ENCODE data around the gene PHC2.

The PHC2 gene, protein sequence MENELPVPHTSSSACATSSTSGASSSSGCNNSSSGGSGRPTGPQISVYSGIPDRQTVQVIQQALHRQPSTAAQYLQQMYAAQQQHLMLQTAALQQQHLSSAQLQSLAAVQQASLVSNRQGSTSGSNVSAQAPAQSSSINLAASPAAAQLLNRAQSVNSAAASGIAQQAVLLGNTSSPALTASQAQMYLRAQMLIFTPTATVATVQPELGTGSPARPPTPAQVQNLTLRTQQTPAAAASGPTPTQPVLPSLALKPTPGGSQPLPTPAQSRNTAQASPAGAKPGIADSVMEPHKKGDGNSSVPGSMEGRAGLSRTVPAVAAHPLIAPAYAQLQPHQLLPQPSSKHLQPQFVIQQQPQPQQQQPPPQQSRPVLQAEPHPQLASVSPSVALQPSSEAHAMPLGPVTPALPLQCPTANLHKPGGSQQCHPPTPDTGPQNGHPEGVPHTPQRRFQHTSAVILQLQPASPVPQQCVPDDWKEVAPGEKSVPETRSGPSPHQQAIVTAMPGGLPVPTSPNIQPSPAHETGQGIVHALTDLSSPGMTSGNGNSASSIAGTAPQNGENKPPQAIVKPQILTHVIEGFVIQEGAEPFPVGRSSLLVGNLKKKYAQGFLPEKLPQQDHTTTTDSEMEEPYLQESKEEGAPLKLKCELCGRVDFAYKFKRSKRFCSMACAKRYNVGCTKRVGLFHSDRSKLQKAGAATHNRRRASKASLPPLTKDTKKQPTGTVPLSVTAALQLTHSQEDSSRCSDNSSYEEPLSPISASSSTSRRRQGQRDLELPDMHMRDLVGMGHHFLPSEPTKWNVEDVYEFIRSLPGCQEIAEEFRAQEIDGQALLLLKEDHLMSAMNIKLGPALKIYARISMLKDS

DNA sequence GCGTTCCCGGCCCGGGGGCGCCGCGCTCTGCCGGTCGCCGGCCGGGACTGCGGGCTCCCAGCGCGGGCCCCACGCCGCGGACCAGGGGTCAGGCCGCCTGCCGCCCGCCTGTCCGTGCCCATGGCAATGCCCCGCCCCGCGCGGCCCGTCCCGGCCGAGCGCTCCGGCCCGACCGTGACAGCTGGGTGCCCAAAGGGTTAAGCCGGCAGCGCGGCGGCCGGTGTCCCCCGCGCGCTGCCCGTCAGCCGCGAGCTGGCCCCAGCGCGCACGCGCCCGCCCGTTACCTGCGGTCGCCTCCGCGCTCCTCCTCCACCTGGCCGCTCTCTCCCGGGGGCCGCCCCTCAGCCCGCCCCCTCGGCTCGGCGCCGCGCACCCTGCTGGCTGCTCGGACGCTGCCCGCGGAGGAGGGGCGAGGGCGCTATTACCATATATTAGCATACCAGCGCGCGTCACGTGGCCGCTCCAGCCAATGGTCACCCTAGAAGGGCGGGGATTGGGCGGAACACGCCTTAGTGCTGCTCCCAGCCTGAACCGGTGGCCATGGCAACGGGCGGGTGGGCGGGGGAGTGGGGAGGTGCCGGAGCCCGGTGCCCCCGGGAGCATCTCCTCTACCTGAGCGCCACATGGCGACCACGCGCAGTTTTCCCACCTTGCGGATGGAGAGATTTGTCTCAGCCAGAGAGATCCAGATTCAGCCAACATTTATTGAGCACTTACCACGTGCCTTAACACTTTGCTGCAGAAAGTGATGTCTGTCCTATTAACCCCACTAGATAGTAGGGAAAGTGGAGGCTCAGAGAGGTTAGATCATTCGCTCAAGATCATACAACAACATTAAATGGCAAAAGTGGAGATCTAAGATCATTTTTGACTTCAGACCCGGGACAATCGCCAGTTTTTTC lies at the start of gene PHC2:
TSS of gene PHC2 (minus strand) at position 404 of the 902 bp plus-strand sequence. CDS start 55,556 bp downstream, outside the sequence.
- peak; percentile 82 to 90 for DNase-seq (ENCODE audit: low read depth in 2 of 2)

DNA sequence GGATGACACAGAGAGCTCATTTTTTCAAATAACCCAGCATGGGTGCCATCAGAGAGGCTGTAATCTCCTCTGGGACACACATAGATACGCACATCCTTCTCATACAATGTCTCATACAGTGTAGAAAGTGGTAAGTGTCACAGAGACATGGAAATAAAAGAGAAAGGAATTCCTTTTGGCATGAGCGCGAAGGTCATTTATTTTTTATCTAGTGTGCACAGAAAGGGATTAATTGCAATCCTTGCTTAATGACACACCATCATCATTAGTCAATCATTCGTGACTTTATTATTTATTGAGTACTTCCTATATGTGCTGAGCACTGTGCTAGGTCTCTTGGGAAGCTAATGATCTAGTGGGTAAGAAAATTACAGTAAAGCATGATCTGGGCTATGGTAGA lies 46.6 kb upstream of the PHC2 start:
- DNase-seq (ENCODE audit: low read depth in 2 of 2), result no peak

DNA sequence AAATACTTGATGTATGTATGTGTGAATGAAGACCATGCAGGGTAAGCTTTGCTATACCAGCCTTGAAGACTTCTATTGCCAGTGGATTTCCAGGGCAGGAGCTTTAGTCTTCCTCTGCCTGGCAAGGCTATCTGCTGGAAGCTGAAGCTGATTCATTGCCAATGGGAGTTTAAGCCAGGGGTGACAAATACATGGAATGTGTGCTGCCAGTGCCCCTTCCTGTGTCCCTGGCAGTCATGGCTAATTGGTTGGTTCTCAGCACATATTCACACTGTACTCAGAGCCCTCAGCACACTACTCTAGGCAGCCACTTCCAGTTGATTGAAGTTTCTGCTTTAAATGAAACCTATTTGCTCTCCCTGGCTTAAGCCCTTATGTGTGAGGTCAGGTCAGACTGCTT lies 43.0 kb upstream of the PHC2 start:
- DNase-seq (ENCODE audit: low read depth in 2 of 2), result no peak

DNA sequence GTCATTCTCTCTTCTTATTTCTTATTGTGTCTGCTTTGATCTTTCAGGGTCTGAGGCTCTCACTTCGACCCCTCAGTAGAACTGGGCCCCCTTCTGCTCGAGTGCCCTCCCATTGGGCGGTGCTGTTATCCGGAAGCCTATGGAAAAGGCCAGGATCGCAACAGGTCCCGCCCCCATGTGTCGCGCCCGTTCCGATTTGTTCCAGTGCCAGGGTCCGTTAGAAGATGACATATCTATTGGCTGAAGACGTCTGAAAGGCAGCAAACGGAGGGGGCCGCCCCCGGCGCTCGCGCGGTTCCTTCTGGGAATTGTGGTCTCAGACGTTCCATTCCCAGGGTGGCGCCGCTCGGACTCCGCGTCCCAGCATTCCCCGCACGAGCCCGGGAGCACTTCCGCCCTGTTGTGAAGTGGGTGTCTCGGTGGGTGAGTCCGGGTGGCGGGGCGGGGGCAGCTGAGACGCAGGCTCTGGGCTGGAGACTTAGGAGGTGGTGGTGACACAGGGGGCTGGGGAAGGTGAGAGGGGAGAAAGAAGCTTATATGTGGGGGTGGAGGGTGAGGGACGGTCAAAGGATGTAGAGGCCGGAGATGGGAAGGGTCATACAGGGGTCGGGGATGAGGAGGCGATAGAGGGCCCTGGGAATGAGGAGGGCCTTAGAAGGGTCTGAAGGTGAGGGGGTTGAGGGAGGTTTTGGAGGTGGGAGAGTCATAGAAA lies 41.5 kb upstream of the PHC2 start, which contains the start of gene ZSCAN20:
TSS of gene ZSCAN20 (plus strand) at position 377 of the 712 bp plus-strand sequence. CDS start 6,644 bp downstream, outside the sequence.
- DNase-seq (ENCODE audit: low read depth in 2 of 2), result peak; percentile 84 to 88

DNA sequence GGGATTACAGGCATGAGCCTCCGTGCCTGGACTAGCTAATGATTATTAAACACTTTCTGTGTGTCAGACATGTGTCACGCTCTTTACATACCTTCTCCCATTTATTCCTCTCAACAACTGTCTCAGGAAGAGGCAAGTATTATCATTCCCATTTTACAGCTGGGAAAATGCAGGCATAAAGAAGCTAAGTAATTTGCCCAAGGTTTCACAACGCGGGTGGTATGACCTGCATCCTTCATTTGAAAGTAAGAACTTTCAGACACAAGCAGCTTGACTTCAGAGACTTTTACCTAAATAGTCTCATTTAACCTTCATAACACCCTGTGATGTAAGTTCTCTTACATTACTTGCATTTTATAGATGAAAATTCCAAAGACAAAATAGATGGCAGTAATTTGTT lies 40.5 kb upstream of the PHC2 start:
- no peak for DNase-seq (ENCODE audit: low read depth in 2 of 2)

DNA sequence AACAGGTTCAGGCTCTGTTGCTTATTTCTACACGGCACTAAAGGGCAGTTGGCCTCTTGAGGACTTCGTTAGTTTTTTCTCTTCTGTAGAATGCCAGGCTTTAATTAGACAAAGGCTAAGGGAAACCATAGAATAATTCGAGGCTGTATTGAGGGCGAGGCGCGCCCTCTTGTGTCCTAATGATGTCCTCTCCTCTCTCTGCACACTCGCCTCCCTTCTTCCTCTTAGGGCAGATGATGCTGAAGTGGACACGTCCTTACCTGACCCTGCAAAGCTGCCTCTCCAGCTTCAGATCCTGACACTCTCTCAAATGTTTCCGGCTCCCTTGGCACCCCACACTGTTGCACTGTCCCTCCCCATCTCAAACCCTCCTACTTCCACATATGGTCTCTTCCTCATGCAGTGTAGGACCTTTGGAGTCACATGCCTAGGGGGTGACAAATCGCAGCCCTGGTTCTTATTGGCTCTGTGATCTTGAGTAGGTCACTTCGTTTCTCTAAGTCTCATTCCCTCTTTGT lies 39.7 kb upstream of the PHC2 start:
- peak; percentile 18 to 28 for DNase-seq (ENCODE audit: low read depth in 2 of 2)

DNA sequence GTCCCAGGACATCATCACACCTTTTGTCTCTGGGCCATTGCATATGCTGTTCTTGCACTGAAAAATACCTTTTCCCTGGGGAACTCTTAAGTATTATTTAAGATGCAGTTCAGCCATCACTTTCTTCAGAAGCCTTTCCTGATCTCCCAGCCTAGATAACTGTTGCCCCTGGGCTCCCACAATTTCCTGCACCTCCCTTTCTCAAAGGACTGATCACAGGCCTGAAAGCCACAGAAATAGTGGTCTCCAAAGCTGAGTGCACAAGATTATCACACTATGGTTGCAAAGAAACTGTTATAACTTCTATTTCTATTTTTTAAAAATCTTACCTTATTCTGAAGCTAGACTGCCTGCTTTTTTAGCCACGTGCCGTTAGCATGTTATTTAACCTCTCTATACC lies 38.8 kb upstream of the PHC2 start:
- DNase-seq (ENCODE audit: low read depth in 2 of 2), result no peak

DNA sequence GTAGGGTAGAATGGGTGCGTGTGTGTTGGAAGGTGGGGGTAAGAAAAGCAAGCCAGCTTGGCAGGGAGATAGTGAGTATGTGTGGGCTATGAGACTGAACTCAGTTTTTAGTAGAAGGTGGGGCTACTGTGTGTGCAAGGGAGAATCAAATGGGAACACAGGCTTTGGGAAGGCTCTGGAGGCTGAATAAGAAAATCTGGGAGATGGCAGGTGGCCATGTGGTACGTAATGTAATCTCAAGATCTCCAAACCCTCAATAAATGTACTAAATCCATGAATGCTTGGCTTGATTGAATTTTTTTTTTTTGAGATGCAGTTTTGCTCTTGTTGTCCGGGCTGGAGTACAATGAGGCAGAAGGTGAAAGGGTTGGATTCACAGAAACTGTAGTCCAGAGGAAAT lies 38.1 kb upstream of the PHC2 start:
- DNase-seq (ENCODE audit: low read depth in 2 of 2), result no peak

DNA sequence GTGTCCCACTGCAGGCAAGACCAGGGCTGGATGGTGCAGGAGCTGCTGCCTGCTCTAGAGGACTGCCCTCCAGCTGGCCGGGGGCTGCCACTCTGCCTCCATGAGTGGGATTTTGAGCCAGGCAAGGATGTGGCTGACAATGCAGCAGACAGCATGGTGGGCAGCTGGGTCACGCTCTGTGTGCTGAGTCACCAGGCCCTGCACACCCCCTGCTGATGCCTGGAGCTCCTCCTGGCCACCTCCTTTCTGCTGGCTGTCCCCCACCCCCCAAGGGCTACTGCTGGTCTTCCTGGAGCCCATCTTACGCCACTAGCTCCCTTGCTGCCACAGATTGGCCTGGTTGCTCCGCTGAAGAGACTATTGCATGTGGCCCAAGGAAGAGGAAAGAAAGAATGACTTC lies 37.6 kb upstream of the PHC2 start:
- no peak for DNase-seq (ENCODE audit: low read depth in 2 of 2)

DNA sequence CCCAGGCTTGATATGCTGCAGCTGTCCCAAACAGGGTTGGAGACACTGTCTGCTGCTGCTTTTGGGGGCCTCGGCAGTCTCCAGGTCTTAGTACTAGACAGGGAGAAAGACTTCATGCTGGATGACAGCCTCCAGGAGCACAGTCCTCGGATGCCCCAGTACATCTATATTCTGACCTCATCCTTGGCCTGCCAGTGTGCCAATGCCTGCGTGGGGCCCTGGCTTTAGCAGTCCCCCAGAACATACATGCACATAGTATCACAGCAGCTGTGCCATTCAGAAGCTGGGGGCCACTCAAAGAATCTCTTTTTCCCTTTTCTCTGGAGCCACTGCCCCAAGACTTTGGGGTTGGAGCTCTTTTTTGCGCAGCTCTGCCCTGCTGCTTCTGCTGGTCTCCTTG lies 37.1 kb upstream of the PHC2 start:
- no peak for DNase-seq (ENCODE audit: low read depth in 2 of 2)

DNA sequence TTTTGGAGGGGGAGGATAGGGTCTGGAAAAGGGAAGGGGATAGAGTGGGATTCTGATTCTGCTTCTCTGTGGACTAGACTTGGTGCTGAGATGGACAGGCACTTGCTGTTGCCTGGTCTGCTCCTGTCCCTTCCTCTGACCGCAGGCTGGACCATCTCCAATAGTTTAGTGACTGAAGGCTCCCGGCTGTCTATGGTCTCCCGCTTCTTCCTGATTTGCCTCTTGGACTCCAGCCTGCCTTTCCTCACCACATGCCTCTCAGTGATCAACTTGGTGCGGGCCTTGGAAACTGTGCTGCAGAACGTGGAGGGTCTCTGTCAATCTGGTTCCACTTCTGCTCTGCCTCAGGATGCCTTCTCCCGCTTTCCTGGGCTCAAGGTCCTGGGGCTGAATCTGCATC lies 35.3 kb upstream of the PHC2 start:
- no peak for DNase-seq (ENCODE audit: low read depth in 2 of 2)

DNA sequence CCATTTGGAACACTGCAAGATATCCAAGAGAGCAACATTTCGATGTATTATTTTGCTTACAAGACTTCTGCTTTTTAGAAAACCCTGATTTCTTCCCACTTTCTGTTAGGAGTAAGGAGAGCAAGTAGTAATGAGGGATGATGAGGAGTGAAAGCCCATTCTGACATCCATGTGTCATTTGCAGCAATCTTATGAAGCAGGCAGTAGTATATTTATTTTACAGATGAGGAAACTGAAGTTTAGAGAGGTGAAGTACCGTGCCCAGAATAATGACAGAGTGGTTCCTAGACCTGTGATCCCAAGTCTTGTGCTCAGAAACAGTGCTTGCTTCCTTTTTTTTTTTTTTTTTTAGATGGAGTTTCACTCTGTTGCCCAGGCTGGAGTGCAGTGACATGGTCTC lies 34.4 kb upstream of the PHC2 start:
- DNase-seq (ENCODE audit: low read depth in 2 of 2), result no peak

DNA sequence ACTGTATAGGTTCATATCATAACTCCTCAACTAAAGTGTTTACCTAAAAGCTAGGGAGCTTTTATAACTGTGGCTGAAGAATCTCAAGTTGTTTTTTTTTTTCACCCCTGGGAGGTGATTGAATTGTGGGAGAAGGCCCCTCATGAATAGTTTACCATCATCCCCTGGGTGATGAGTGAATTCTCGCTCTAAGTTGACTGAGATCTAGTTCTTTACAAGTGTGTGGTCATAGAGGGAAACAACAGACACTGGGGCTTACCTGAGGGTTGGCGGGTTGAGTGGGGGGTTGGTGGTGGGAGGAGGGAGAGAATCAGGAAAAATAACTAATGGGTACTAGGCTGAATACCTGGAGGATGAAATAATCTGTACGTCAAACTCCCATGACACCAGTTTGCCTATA lies 33.7 kb upstream of the PHC2 start:
- no peak for DNase-seq (ENCODE audit: low read depth in 2 of 2)

DNA sequence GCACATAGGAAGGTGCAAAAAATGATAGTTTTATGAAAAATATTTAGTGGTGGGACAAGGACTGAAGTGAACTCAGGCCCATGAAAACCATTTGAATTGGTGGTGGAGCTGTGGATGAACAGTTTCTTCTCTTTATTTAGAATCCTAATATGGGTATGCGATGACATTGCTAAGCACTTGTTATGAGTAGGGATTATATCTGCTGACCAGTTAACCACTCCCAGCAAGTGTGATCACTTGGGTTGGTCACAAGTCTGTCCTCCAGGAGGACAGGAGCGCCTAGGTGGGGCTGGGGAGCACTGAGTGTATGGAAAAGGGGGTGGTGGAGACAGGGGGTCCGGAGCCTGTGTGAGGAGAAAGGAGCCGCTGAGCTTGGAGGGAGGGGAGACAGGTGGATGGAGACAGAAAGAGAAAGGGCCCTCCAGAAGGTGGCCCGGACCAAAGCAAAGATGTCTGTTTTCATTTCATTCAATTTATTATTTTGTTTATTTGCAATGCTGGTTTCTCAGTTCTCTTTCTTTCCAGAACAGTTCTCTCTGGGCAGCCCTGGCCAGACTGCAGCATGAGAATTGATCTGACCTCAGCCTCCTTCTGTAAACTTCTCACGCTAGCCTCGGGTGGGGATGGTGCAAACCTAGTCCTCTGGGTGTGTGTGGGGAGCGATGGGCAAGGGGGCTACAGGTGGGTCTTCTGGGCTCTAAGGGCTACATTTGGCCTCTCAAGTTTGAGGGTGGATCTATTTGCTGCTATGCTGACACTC lies 31.7 kb upstream of the PHC2 start:
- DNase-seq (ENCODE audit: low read depth in 2 of 2), result no peak

DNA sequence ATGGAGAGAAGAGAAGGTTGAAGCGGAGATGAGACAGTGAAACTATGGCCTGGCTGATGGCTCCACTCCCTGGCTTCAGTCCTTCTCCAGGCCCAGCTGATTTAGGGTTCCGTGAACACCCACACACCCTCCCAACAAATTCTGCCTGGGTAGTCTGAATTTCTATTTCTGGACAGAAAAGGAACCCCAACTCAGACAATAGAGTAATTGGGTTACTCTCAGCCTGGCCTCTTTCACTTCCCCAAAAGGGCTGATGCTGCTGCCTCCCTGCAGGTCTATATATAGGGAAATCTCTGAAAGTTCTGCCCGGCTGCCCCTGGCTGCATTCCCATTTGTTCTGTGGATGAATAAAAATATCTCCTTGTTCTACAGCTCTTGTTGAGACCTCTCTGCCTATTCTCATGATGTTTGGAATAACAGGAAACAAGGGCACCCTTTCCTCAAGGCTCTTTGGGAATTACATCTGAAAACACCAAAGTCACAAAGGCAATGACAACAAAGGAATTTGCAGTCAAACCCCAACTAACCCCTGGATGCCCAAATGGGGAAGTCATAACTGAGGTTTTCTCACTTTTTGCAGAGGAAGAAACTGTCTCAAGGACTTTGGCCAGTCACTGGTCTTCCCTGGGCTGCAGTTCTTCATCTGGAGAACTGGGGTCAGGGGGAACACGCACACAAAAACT lies 30.2 kb upstream of the PHC2 start:
- DNase-seq (ENCODE audit: low read depth in 2 of 2), result no peak

DNA sequence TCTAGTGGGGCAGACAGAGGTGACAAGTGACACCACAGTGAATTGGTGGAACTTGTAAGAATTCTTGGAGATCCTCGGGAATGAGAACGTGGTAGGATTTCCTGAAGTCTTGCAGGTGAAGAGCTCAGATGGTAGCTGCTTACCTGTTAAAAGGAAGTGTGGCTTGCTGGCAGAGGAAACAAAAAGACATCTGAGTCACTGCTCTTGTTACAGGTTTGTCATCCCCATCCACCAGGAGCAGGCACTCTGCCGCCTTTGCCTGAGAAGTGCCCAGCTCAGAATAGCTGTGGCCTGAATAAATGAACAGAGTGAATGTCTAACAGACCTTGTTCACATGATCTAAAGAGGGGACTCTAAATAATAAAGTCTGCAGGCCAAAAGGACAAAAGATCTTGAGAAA lies 29.2 kb upstream of the PHC2 start:
- DNase-seq (ENCODE audit: low read depth in 2 of 2), result no peak

DNA sequence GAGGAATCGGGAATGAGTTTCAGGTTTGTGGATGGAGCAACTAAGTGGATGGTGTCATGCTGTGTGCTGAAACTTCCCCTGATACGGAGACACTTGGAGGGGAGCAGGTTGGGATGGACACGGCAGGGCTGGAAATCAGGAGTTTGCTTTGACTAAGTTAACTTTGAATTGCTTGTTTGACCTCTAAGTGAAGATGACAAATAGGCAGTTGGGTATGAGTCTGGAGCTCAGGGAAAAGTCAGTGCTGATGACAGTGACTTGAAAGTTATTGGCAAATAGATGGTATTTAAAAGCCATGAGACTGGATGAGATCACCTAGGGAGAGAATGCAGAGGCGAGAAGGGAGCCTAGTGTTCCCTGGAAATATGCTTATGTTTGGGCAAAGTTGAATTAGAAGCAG lies 28.8 kb upstream of the PHC2 start:
- DNase-seq (ENCODE audit: low read depth in 2 of 2), result no peak

DNA sequence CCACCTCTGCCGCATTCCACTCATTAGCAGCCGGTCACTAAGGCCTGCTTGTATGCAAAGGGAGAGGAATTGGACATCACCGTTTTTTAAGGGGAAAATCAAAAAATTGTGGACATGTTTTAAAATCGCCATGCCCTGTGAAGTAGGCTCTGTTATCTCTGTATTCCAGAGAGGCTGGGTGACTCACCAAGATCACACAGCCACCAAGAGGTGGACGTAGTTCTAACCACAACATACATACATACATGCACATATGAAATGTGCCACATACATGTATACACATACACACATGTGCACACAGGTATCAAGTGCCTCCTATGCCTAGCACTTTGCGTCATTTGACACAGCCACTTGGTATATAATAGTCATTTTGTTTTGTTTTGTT lies 25.6 kb upstream of the PHC2 start:
- no peak for DNase-seq (ENCODE audit: low read depth in 2 of 2)
